Activated CD4-positive, alpha-beta T cell treated with anti-CD3 and anti-CD28 coated beads, Interleukin-2, amount 10 ng/mL, durations not matched to agents 24 days and 14 days (primary cell): ENCODE measurements around the gene PRKAG2. TPM values are rescaled to one million over a fixed set of nuclear protein-coding genes. Genes with fewer than 3 reads are reported as not detected.
A peak's percentile ranks its signal among the peaks of the same experiment; 100 is the strongest.

Experiments used
- DNase-seq: peaks from one replicate; pipeline ENCODE4 v3.0.0; 2022
- H3K27ac Mint-ChIP-seq: one replicate; pipeline ENCODE4 v1.8.0; 2022; ENCODE audit warnings: mild to moderate bottlenecking, mixed read lengths
- H3K27me3 Mint-ChIP-seq: one replicate; pipeline ENCODE4 v1.8.0; 2022; ENCODE audit warnings: mixed read lengths
- H3K36me3 Mint-ChIP-seq: one replicate; pipeline ENCODE4 v1.8.0; 2022; ENCODE audit warnings: low read depth, mild to moderate bottlenecking, mixed read lengths
- H3K4me1 Mint-ChIP-seq: one replicate; pipeline ENCODE4 v1.8.0; 2021; ENCODE audit warnings: mixed read lengths
- H3K4me3 Mint-ChIP-seq: one replicate; pipeline ENCODE4 v1.8.0; 2022; ENCODE audit warnings: mild to moderate bottlenecking, moderate library complexity, mixed read lengths
- H3K9me3 Mint-ChIP-seq: one replicate; pipeline ENCODE4 v1.8.0; 2021; ENCODE audit warnings: mixed read lengths
- intact Hi-C: fragments of 100-400 bp; cut with micrococcal nuclease; formaldehyde crosslinking; loops from one replicate; pipeline ENCODE4 v1.15.1; 2023
- total RNA-seq: library from RNA; stranded (reverse); gene quantifications from 2 replicates; pipeline ENCODE4 v1.2.3, GENCODE V29; 2022

PRKAG2 gene
- total RNA-seq, 1 donor from 2014 or later, result 14.3 TPM

DNA sequence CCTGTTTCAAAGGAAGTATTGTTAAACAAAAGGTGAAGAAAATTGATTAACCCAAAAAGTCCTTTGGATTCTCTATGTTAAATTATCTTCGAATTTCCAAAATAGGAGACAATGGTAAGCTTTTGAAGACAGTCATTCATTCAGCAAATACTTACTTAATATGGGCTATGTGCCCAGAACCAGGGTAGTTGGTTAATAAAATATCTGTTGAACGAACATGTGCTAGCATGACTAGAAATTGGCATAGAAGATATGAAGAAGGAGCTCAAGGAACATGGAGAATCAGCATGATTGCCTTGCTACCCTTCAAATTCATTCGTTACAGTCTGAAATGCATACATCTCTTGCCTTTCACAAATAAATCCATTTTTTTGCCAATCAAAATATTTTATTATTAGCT, 234.2 kb downstream of the PRKAG2 start:
- Mint-ChIP-seq H3K27ac (no peak overlapping the region), H3K4me3 (no peak overlapping the region), H3K36me3 (no peaks in the 10 kb centered on the region), H3K27me3 (peaks cover 2% of the 10 kb centered on the region), H3K4me1 (no peaks in the 10 kb centered on the region), H3K9me3 (no peaks in the 10 kb centered on the region)
- intact Hi-C loops, result no loop called here
- no peak for DNase-seq

DNA sequence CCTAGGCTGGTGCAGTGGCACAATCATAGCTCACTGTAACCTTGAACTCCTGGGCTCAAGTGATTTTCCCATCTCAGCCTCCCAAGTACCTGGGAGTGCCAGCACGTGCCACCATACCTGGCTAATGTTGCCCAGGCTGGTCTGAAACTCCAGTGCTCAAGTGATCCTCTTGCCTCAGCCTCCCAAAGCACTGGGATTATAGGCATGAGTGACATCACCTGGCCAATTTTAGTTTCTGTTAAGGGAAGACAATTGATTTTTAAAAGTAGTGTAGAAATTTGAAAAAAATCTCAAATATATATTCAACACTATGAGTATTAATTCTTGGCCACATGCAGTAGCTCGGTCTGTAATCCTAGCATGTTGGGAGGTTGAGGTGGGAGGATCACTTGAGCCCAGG, 235.3 kb downstream of the PRKAG2 start:
- H3K9me3 Mint-ChIP-seq, result no peaks in the 10 kb centered on the region
- no peaks in the 10 kb centered on the region for H3K36me3 Mint-ChIP-seq
- peaks cover 2% of the 10 kb centered on the region for H3K27me3 Mint-ChIP-seq
- DNase-seq, result no peak
- intact Hi-C loops, result no loop called here
- H3K4me1 Mint-ChIP-seq, result no peaks in the 10 kb centered on the region
- H3K27ac Mint-ChIP-seq, result no peak overlapping the region
- no peak overlapping the region for H3K4me3 Mint-ChIP-seq

DNA sequence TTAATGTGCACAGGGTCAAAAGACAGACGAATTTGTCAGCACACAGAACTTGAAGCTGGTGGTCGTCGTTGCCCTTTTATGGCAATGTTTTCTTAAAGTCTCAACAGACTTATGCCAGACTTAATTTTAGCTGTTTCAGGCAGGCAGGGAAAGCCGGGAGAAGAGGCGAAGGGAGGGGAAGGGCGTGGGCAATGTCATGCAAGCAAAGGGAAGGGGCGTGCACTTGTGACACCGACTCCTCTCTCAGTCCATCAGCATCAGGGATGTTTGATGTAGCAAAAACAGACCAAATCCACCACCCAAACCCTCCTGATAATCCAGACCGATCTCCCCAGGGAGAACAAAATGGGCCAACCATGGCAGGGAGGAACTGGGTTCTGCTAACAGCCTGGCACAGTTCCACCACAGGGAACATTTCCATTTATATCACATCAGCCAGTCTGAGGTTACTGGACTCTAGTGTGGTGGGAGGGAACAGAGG, 239.1 kb downstream of the PRKAG2 start:
- H3K27me3 Mint-ChIP-seq, result no peaks in the 10 kb centered on the region
- no peak for DNase-seq
- no peak overlapping the region for H3K27ac Mint-ChIP-seq
- peaks cover 5% of the 10 kb centered on the region for H3K4me1 Mint-ChIP-seq
- H3K9me3 Mint-ChIP-seq, result no peaks in the 10 kb centered on the region
- intact Hi-C loops, result loop anchor here (10.0 kb wide), 2 partner anchors 163 to 293 kb away; partner anchors contain the start of gene NUB1
- no peak overlapping the region for H3K4me3 Mint-ChIP-seq
- H3K36me3 Mint-ChIP-seq, result no peaks in the 10 kb centered on the region

GRCh38 chr7:151634643-151635042, 242.3 kb downstream of the PRKAG2 start:
- H3K27me3 Mint-ChIP-seq, result peaks cover 2% of the 10 kb centered on the region
- DNase-seq, result no peak
- peaks cover 4% of the 10 kb centered on the region for H3K36me3 Mint-ChIP-seq
- intact Hi-C loops, result loop anchor here (5.0 to 10.0 kb wide), 5 partner anchors 123 to 828 kb away; partner anchors contain the start of genes NUB1 and PRKAG2
- H3K9me3 Mint-ChIP-seq, result no peaks in the 10 kb centered on the region
- no peak overlapping the region for H3K27ac Mint-ChIP-seq
- H3K4me1 Mint-ChIP-seq, result peaks cover 22% of the 10 kb centered on the region
- no peak overlapping the region for H3K4me3 Mint-ChIP-seq

DNA sequence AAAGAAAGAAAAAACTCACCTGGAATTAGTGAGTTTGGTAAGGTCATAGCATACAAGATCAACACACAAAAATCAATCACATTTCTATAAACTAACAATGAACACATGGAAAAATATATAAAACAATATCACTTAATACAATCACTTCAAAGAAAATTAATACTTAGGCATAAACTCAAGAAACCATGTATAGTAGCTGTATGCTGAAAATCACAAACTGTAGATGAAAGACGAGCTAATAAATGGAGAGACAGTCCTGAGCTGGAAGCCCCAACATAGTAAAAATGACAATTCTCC, 243.5 kb downstream of the PRKAG2 start:
- Mint-ChIP-seq H3K27ac (peak overlapping the region; percentile 99), H3K4me1 (peaks cover 24% of the 10 kb centered on the region), H3K27me3 (peaks cover 2% of the 10 kb centered on the region), H3K36me3 (peaks cover 4% of the 10 kb centered on the region), H3K9me3 (no peaks in the 10 kb centered on the region), H3K4me3 (peak overlapping the region; percentile 96)
- intact Hi-C loops, result loop anchor here (5.0 to 10.0 kb wide), 5 partner anchors 124 to 829 kb away; partner anchors contain the start of genes NUB1 and PRKAG2
- no peak for DNase-seq

DNA sequence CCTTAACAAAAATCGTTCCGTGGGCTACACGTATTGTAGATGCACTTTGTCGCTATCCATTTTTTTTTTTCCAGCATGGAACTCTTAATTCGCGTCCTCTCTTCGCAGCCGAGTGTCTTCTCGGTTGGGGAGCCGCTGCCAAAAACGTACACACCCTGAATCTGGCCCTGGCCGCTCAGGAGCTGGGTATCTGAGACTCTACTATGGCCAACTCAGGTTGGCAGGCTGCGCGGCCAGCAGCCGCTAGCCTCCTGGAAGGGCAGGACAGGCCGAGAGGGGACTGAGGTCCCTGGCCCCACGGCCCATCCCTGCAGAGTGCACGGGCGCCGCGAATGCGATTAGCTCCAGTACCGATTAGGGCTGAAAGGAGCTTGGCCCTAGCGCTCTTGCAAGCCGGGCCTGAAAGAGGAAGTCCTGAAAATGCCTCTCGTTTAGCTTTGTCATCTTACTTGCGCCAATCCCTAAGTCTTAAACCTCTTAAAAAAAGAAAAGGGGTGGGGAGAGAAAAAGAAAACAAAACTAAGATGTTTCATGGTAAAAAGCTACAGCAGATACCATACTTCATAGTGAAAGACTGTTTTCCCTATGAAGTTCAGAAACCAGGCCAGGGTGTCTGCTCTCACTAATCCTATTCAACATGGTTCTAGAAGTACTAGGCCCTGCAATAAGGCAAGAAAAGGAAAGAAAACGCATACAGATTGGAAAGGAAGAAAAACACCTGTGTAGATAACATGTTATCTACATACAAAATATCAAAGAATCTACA, 244.0 kb downstream of the PRKAG2 start:
- Mint-ChIP-seq H3K4me3 (peak overlapping the region; percentile 96), H3K9me3 (no peaks in the 10 kb centered on the region), H3K27me3 (peaks cover 2% of the 10 kb centered on the region), H3K36me3 (peaks cover 4% of the 10 kb centered on the region), H3K27ac (peak overlapping the region; percentile 99), H3K4me1 (peaks cover 24% of the 10 kb centered on the region)
- DNase-seq, result peak; percentile 89
- intact Hi-C loops, result loop anchor here (1.0 to 10.0 kb wide), 6 partner anchors 113 to 829 kb away; partner anchors contain the start of genes NUB1 and PRKAG2

GRCh38 chr7:151631953-151632749, 244.8 kb downstream of the PRKAG2 start:
- DNase-seq, result peak; percentile 97
- H3K9me3 Mint-ChIP-seq, result no peaks in the 10 kb centered on the region
- peaks cover 2% of the 10 kb centered on the region for H3K27me3 Mint-ChIP-seq
- intact Hi-C loops, result loop anchor here (1.0 to 10.0 kb wide), 6 partner anchors 112 to 830 kb away; partner anchors contain the start of genes NUB1 and PRKAG2
- H3K4me1 Mint-ChIP-seq, result peaks cover 24% of the 10 kb centered on the region
- peak overlapping the region; percentile 99 for H3K27ac Mint-ChIP-seq
- peak overlapping the region; percentile 96 for H3K4me3 Mint-ChIP-seq
- peaks cover 6% of the 10 kb centered on the region for H3K36me3 Mint-ChIP-seq

DNA sequence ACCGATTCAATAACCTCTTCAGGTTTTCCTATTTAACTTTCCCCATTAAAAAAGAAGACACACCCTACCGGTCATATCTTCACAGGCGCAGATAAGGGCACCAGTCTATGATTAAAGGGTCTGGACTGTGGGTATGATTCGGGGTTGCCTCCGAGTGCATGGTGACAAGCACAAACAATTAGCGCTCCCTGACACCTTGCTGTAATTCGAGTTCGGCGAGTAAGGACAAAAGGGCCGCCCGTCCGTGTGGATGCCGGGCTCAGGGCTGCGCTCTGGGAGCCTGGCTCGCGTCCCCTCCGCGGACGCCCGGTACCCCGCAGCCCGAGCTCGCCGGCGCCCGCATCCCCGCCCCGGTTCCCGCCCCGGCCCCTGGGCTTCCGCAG, 245.4 kb downstream of the PRKAG2 start:
- DNase-seq, result no peak
- Mint-ChIP-seq H3K4me1 (peaks cover 24% of the 10 kb centered on the region), H3K27me3 (peaks cover 2% of the 10 kb centered on the region), H3K9me3 (no peaks in the 10 kb centered on the region), H3K4me3 (peak overlapping the region; percentile 92), H3K36me3 (peaks cover 6% of the 10 kb centered on the region), H3K27ac (peak overlapping the region; percentile 85)
- intact Hi-C loops, result loop anchor here (5.0 to 10.0 kb wide), 5 partner anchors 126 to 831 kb away; partner anchors contain the start of genes NUB1 and PRKAG2

- Mint-ChIP-seq H3K27ac (peak overlapping the region; percentile 85), H3K4me3 (peak overlapping the region; percentile 92), H3K36me3 (peaks cover 6% of the 10 kb centered on the region), H3K9me3 (no peaks in the 10 kb centered on the region), H3K27me3 (peaks cover 2% of the 10 kb centered on the region), H3K4me1 (peaks cover 24% of the 10 kb centered on the region)
- no peak for DNase-seq
- intact Hi-C loops, result loop anchor here (5.0 to 10.0 kb wide), 5 partner anchors 126 to 831 kb away; partner anchors contain the start of genes NUB1 and PRKAG2
These were observed 245.9 kb downstream of the PRKAG2 start for GRCh38 chr7:151630851-151631569.

- Mint-ChIP-seq H3K36me3 (peaks cover 6% of the 10 kb centered on the region), H3K27me3 (peaks cover 2% of the 10 kb centered on the region), H3K27ac (no peak overlapping the region), H3K4me3 (peak overlapping the region; percentile 92), H3K4me1 (peaks cover 24% of the 10 kb centered on the region), H3K9me3 (no peaks in the 10 kb centered on the region)
- intact Hi-C loops, result loop anchor here (5.0 to 10.0 kb wide), 5 partner anchors 127 to 832 kb away; partner anchors contain the start of genes NUB1 and PRKAG2
- DNase-seq, result no peak
These were observed 246.6 kb downstream of the PRKAG2 start for GRCh38 chr7:151630358-151630757.

DNA sequence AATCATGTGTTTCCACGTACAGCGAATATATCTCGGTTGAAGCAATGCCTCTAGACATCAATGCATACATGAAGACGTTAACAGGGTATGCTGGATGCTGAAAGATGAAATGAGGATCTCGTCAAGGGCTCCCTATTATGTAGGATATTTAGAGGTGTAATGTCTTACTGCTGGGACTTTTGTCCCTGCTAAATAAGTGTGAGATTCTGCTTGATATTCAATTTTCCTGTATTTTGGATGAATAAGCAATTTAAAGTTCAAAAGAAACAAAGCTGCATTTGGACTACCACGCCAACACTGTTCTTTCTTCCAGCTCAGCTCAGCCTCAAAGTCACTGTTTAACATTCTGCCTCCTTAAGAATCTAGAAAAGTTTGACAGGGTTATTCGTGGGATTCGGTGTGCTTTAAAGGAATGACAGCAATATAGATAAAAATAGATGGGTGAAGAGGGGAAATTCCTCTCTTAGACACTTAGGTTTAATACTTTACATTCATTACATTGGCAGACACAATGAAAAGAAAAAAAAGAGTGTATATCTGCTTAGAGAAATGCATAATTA, 247.1 kb downstream of the PRKAG2 start:
- Mint-ChIP-seq H3K4me3 (no peak overlapping the region), H3K36me3 (peaks cover 6% of the 10 kb centered on the region), H3K27me3 (peaks cover 2% of the 10 kb centered on the region), H3K4me1 (peaks cover 24% of the 10 kb centered on the region), H3K27ac (no peak overlapping the region), H3K9me3 (no peaks in the 10 kb centered on the region)
- no peak for DNase-seq
- intact Hi-C loops, result loop anchor here (5.0 to 10.0 kb wide), 5 partner anchors 128 to 833 kb away; partner anchors contain the start of genes NUB1 and PRKAG2

- peaks cover 2% of the 10 kb centered on the region for H3K27me3 Mint-ChIP-seq
- no peak overlapping the region for H3K4me3 Mint-ChIP-seq
- H3K36me3 Mint-ChIP-seq, result peaks cover 6% of the 10 kb centered on the region
- intact Hi-C loops, result no loop called here
- H3K27ac Mint-ChIP-seq, result no peak overlapping the region
- peaks cover 28% of the 10 kb centered on the region for H3K4me1 Mint-ChIP-seq
- no peaks in the 10 kb centered on the region for H3K9me3 Mint-ChIP-seq
- DNase-seq, result no peak
These were observed 247.9 kb downstream of the PRKAG2 start for GRCh38 chr7:151628846-151629604.
